Calu3 (cell line): ENCODE data around the gene PAPPA. TPM values are rescaled to one million over a fixed set of nuclear protein-coding genes. Genes with fewer than 3 reads are reported as not detected.

Experiments
- BruUV-seq: library from RNA; stranded (reverse); fragments of 400-500 nt; replicated peaks from 2 replicates; lab custom pipeline; 2021; lab: Mats Ljungman, UMichigan
- CTCF ChIA-PET: fragments of 300-600 bp; sonication (Branson Sonifier 250); formaldehyde crosslinking; loops from one replicate; lab custom pipeline; 2022; ENCODE audit warnings: antibody characterized with exemption; lab: Charles Lee
- DNase-seq: peaks from one replicate; pipeline ENCODE4 v3.0.0; 2022
- H3K27ac Mint-ChIP-seq: one replicate; pipeline ENCODE4 v1.8.0; 2022; ENCODE audit warnings: mixed read lengths; ENCODE audit not compliant: unreplicated experiment
- H3K27me3 Mint-ChIP-seq: one replicate; pipeline ENCODE4 v1.8.0; 2022; ENCODE audit warnings: mixed read lengths; ENCODE audit not compliant: unreplicated experiment
- H3K36me3 Mint-ChIP-seq: one replicate; pipeline ENCODE4 v1.8.0; 2022; ENCODE audit warnings: mild to moderate bottlenecking, moderate library complexity, mixed read lengths; ENCODE audit not compliant: insufficient read depth, unreplicated experiment
- H3K4me1 Mint-ChIP-seq: one replicate; pipeline ENCODE4 v1.8.0; 2022; ENCODE audit warnings: mild to moderate bottlenecking, low read depth, mixed read lengths; ENCODE audit not compliant: unreplicated experiment
- H3K4me3 Mint-ChIP-seq: one replicate; pipeline ENCODE4 v1.8.0; 2022; ENCODE audit warnings: mild to moderate bottlenecking, low read depth, moderate library complexity, mixed read lengths; ENCODE audit not compliant: unreplicated experiment
- H3K9me3 Mint-ChIP-seq: one replicate; pipeline ENCODE4 v1.8.0; 2022; ENCODE audit warnings: low read depth, mixed read lengths; ENCODE audit not compliant: unreplicated experiment
- intact Hi-C: fragments of 100-400 bp; cut with micrococcal nuclease; formaldehyde crosslinking; loops from one replicate; pipeline ENCODE4 v1.10.0; 2022; ENCODE audit not compliant: unreplicated experiment
- total RNA-seq: library from RNA; stranded (reverse); gene quantifications from 2 replicates; pipeline ENCODE4 v1.2.3, GENCODE V29; 2022
- TF ChIP-seq, protein P1 (sequence below): fragments of 200-600 bp; IDR thresholded peaks from one replicate; pipeline ENCODE4 v1.8.0; 2022; ENCODE audit warnings: antibody characterized with exemption; ENCODE audit not compliant: unreplicated experiment

Gene PAPPA
- total RNA-seq, 1 experiment from 2014 or later, result not detected

DNA sequence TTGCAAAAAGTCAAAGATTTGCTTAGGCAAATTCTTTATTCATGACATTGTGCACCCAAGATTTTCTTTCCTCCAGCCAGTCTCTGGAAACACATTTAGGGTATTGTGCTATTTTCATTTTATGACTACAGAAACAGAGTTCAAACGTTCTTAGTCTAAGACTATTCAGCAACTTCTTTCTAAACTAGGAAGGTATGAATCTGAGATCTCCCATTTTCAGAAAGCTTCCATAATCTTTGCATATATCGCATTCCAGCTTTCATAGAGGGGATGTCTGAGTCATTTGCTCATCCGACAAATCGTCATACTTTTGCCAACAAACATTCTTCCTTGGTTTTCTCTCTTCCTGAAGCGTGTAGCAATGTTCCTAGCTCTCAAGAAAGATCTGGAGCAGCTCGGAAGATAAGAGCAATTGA lies 1.6 kb upstream of the PAPPA start:
- Mint-ChIP-seq H3K9me3 (no peaks in the 10 kb centered on the region), H3K27me3 (peaks cover 50% of the 10 kb centered on the region), H3K27ac (no peak overlapping the region), H3K4me1 (no peaks in the 10 kb centered on the region), H3K36me3 (no peaks in the 10 kb centered on the region), H3K4me3 (no peak overlapping the region)
- no TSS peak for BruUV-seq
- CTCF ChIA-PET, result interaction anchor here (1.1 kb wide), 1 partner anchor 495 kb away, joined by 3 read pairs; no protein-coding TSS in a partner anchor
- no peak for DNase-seq
- intact Hi-C loops, result loop anchor here (5.0 to 10.0 kb wide), 3 partner anchors 267 to 495 kb away; no protein-coding TSS in a partner anchor
- TF ChIP-seq, protein P1, sequence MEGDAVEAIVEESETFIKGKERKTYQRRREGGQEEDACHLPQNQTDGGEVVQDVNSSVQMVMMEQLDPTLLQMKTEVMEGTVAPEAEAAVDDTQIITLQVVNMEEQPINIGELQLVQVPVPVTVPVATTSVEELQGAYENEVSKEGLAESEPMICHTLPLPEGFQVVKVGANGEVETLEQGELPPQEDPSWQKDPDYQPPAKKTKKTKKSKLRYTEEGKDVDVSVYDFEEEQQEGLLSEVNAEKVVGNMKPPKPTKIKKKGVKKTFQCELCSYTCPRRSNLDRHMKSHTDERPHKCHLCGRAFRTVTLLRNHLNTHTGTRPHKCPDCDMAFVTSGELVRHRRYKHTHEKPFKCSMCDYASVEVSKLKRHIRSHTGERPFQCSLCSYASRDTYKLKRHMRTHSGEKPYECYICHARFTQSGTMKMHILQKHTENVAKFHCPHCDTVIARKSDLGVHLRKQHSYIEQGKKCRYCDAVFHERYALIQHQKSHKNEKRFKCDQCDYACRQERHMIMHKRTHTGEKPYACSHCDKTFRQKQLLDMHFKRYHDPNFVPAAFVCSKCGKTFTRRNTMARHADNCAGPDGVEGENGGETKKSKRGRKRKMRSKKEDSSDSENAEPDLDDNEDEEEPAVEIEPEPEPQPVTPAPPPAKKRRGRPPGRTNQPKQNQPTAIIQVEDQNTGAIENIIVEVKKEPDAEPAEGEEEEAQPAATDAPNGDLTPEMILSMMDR, result no peak

DNA sequence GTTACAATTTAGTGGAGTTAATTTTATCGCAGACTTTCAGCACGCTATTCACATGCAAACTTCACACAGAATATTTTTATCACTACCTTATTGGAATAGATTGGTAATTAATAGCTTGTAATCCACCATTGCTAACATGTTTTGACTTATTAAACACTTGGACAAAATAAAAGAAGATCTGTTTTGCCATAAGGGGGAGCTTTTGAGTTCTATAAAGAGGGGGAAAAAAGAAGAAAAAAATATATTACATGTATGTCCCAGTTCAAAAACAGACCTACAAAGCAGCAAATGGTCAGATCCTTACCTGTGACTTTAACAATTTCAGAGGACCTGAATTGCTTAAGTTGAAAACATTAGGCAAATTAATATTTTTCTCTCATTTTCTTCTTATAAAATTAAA lies 1.2 kb upstream of the PAPPA start:
- DNase-seq, result no peak
- no peaks in the 10 kb centered on the region for H3K36me3 Mint-ChIP-seq
- H3K4me1 Mint-ChIP-seq, result no peaks in the 10 kb centered on the region
- H3K27ac Mint-ChIP-seq, result no peak overlapping the region
- H3K4me3 Mint-ChIP-seq, result no peak overlapping the region
- TF ChIP-seq, protein P1, result no peak
- no TSS peak for BruUV-seq
- intact Hi-C loops, result loop anchor here (5.0 to 10.0 kb wide), 3 partner anchors 268 to 495 kb away; no protein-coding TSS in a partner anchor
- CTCF ChIA-PET, result interaction anchor here (1.1 kb wide), 1 partner anchor 495 kb away, joined by 3 read pairs; no protein-coding TSS in a partner anchor
- no peaks in the 10 kb centered on the region for H3K9me3 Mint-ChIP-seq
- H3K27me3 Mint-ChIP-seq, result peaks cover 50% of the 10 kb centered on the region

DNA sequence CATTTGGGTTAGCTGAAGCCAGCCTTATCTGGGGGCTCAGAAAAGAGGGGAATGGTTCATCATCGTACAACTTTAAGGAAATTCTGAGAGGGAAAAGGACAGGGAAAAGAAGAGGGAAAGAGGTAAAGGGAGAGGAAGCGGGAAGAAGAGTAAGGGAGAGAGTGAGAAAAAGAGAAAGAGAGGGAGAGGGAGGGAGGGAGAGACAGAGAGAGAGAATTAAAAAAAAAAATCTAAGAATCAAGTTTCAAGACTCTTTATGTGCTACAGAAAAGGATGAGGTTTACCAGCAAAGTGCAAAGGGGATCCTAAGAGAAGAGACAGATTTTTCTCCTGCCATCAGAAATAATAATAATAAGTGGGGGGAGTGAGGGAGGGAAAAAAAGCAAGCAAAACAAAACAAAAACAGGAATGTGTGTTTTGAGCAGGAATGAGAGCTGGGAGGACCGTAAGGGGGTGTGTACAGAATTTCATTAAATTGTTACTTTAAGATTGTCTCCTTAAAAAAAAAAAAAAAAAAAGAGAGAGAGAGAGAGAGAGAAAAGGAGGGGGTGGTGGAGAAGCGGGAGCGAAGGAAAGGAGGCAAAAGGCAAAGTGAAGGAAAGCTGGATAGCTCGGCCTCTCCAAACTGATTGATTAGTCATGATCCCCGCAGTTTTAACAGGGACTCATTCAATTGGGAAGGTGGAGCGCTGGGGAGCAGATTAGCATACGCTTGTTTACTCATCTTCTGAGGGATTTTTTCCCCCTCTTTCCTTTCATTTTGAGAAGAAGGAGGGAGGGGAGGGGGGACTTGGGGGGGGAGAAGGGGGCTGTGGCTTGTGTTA lies 438 bp upstream of the PAPPA start:
- peak overlapping the region; percentile 63 for H3K4me3 Mint-ChIP-seq
- no peaks in the 10 kb centered on the region for H3K9me3 Mint-ChIP-seq
- peak overlapping the region; percentile 36 for H3K27ac Mint-ChIP-seq
- H3K27me3 Mint-ChIP-seq, result peaks cover 57% of the 10 kb centered on the region
- no TSS peak for BruUV-seq
- DNase-seq, result no peak
- TF ChIP-seq, protein P1, result no peak
- CTCF ChIA-PET, result interaction anchor here (0.6 to 1.1 kb wide), 3 partner anchors 171 to 494 kb away, joined by 3 to 6 read pairs (median 3); no protein-coding TSS in a partner anchor
- H3K36me3 Mint-ChIP-seq, result no peaks in the 10 kb centered on the region
- intact Hi-C loops, result loop anchor here (5.0 to 10.0 kb wide), 3 partner anchors 268 to 494 kb away; no protein-coding TSS in a partner anchor
- no peaks in the 10 kb centered on the region for H3K4me1 Mint-ChIP-seq

DNA sequence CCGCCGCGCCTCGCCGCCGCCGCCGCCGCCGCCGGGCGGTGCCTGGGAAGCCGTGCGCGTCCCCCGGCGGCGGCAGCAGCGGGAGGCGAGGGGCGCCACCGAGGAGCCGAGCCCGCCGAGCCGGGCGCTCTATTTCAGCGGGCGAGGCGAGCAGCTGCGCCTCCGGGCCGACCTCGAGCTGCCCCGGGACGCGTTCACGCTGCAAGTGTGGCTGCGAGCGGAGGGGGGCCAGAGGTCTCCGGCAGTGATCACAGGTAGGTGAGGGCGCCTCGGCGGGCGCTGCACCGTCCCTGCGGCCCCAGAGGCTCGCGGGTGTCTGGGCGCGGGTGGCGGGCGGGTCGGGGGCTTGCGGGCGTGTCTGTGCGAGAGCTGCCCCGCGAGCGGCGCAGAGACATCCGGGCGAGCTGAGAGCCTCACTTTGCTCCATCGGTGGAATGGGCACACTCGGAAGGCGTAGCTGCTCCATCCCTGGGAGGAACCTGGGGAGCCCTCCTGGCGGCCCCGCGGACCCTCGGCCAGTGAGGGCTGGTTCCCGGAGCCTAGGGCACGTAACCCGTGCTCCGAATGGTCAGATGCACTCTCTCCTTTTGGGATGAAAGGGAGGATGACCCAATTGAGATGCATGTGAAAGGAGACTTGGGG lies 864 bp downstream of the PAPPA start:
- no peak overlapping the region for H3K27ac Mint-ChIP-seq
- CTCF ChIA-PET, result no interaction called here

More for the DNA sequence above, 864 bp downstream of the PAPPA start:
- H3K9me3 Mint-ChIP-seq, result no peaks in the 10 kb centered on the region
- no peaks in the 10 kb centered on the region for H3K4me1 Mint-ChIP-seq
- intact Hi-C loops, result loop anchor here (5.0 to 10.0 kb wide), 3 partner anchors 270 to 493 kb away; no protein-coding TSS in a partner anchor
- no peak for DNase-seq
- H3K27me3 Mint-ChIP-seq, result peaks cover 68% of the 10 kb centered on the region
- no peak overlapping the region for H3K4me3 Mint-ChIP-seq
- TF ChIP-seq, protein P1, result no peak
- no peaks in the 10 kb centered on the region for H3K36me3 Mint-ChIP-seq
- BruUV-seq, result no TSS peak
